SK-N-MC (cell line): Measurements from ENCODE around the gene CCL21.

ENCODE experiments used
- EZH2 ChIP-seq: fragments of 200-600 bp; sonication (generic); IDR thresholded peaks from one replicate; pipeline ENCODE4 v1.6.1; 2017; ENCODE audit warnings: antibody characterized with exemption
- POLR2AphosphoS5 ChIP-seq: IDR thresholded peaks from 2 replicates; pipeline ENCODE4 v1.6.1; 2012; ENCODE audit warnings: mild to moderate bottlenecking, low read depth, low read length, borderline replicate concordance

- TF ChIP-seq EZH2 (no peak), POLR2AphosphoS5 (no peak)
These were observed 549 bp downstream of the CCL21 start for GRCh38 chr9:34709196-34709978.
